Left renal pelvis (tissue), 4 donors: Measurements from ENCODE around the gene CLEC6A. TPM values are rescaled to one million over a fixed set of nuclear protein-coding genes. Genes with fewer than 3 reads are reported as not detected.
"Not testable (repeated sequence)": the region's sequence is repeated elsewhere in the genome, so short reads cannot be mapped to it uniquely, and the experiment has no call there.

ENCODE experiments used
- DNase-seq, 4 donors: peaks; one replicate each; pipeline ENCODE4 v3.0.0-alpha.2; 2013; ENCODE audit warnings: low read depth in 4 of 4, low spot score in 3 of 4
- polyA plus RNA-seq, 4 donors: library from polyadenylated mRNA; unstranded; fragments of 120-200 nt; gene quantifications; one replicate each; pipeline ENCODE4 v1.2.1, GENCODE V29; 2013; ENCODE audit not compliant: insufficient read length in 4 of 4

The CLEC6A gene
- polyA plus RNA-seq, 4 donors: 0.10 TPM; not detected in 3

DNA sequence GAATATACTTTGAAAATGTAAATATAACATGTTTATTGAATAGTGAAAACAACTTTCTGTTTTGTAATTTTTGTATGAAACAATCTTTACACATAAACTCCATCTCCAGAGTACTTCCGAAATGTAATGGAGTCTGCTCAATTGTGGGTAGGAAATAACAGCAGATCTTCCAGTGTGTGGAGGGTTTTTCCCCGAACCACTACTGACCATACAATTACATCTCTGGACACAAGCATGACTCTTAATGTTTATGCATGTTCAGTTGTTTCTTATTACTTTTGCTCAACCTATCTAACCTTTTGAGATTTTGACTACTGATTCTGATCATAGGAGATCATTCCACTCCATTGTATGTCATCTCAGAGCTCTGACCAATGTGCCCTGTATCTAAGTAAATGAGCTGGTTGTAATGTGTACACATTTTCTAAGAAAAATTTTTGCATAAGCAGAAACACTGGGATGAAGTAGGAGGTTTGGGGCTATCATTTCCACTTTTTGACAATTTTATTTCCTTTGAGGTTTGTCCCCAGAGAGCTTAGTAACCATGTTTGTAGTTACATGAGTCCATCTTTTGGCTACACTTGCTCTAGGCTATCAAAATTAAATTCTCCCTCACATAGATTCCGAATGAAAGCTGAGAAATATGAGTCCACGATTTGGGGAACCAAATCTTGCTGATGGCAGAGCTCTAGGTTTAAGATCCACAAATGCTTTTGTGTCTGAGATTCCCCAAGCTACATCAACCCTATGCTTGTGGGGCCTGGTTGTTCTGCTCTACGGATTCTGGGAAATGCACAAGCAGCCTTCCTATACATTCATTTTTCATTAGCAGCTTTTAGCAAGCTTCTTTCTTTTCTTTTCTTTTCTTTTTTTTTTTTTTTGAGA is 36.1 kb downstream of the CLEC6A start:
- DNase-seq: no peak

DNA sequence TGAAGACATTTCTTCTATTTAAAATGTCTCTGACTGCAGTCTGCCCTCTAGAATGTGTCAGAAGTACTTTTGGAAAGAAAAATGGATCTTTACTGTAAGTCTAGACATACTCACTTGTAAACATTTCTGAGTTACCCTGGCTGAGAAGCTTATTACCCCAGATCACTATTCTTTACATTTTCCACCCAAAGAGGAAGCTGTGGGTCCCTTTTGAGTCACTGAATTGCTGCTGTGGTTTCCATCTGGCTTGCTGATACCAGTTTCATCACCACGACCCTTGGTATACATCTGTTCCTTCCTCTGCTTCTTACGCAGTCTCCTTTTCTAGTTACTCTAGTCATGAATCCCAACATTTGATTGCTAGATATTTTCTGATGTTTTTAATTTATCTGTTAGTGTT is 37.3 kb downstream of the CLEC6A start:
- no peak for DNase-seq

DNA sequence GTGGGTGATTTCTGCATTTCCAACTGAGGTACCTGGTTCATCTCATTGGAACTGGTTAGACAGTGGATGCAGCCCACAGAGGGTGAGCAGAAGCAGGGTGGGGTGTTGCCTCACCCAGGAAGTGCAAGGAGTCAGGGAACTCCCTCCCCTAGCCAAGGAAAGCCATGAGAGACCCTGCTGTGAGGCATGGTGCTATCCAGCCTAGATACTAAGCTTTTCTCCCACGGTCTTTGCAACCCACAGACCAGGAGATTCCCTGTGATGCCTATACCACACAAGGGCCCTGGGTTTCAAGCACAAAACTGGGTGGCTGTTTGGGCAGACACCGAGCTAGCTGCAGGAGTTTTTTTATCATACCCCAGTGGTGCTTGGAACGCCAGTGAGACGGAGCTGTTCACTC is 39.9 kb downstream of the CLEC6A start:
- DNase-seq: not testable (repeated sequence)

DNA sequence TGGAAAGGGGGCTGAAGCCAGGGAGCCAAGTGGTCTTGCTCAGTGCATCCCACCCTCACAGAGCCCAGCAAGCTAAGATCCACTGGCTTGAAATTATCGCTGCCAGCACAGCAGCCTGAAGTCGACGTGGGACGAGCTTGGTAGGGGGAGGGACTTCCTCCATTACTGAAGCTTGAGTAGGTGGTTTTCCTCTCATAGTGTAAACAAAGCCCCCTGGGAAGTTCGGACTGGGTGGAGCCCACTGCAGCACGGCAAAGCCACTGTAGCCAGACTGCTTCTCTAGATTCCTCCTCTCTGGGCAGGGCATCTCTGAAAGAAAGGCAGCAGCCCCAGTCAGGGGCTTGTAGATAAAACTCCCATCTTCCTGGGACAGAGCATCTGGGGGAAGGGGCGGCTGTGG is 40.3 kb downstream of the CLEC6A start:
- DNase-seq: not testable (repeated sequence)

DNA sequence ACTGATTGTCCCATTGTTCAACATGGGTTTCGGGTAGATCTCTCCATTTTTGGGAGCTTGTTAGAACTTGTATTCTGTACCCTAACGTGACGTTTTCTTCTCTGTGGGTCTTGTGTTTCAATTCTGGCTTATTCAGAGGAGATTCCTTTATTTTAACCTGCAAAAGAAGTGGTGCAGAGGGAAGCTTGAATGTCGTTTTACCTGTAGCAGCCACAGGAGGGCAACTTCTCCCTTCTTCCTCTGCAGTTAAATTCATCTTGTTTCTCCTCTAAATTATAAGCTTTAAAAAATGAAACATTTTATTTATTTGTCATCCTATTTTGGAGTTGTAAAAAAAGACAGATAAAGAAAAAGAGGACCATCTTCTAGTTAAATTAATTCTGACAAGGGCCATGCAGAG is 43.9 kb downstream of the CLEC6A start:
- no peak for DNase-seq

DNA sequence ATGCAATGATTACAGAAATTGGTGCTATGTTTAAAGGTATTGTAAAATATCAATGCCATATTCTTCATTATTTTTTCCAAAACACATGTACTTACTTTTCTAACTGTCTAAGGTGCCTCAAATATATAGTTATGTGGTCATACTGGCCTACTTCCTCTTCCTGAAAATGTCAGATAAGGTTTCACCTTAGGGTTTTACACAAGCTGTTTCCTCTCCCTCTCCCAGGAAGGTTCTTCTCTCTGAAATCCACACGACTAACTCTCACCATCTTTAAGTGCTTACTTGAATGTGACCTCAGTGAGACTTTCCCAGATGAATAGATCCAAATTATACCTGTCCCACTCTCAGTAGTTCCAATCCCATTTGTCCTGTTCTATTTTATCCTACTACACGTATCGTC is 46.0 kb downstream of the CLEC6A start:
- no peak for DNase-seq

DNA sequence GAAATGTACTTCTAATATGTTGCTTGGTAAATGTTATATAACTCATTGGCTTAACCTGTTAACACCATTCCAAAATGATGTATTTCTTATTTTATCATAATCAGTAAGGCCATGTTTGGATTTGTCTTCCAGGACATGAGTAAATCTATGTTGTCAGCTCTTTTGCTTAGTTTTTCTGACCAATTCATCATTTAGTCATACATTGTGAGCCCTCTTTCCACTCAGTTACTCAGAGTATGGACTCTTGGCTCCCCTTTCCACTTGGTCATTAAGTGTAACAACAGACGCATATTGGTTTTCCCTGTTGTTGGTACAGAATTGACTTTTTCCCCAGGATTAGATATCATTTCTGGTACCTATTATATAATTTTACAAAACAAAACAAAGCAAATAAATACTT is 48.6 kb downstream of the CLEC6A start:
- DNase-seq: no peak

DNA sequence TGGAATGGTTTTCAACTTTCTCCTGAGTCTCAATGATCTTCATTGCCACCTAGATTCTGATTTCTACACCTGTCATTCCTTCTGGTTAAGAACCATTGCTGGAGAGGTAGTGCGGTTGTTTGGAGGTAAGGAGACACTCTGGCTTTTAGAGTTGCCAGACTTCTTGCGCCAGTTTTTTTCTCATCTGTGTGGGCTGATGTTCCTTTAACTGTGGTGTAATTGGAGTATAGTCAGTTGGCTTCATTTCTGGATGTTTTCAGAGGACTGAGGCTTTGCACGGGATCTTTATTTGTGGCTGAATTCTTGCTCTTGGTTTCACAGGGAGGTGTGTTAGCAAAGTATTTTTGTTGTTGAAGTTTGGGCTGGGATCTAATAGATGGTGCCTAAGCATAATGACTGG is 51.8 kb downstream of the CLEC6A start:
- no peak for DNase-seq

DNA sequence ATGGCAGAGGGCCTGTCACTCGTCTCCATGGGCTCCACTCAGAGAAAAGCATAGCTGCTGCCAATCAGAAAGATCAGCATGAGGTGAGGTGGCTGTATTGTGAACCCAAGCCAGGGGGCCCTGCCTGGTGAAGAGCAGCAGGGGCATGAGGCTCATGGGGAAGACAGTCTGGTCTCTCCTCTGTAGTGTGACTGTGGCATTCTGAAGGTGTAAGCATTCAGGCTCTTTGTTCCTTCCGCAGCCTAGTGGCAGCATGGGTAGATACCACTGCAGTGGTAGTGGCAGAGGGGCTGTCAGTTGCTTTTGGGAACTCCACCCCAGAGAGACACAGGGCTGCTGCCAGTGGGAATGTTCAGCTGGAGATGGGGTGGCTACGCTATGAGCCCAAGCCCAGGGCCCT is 52.5 kb downstream of the CLEC6A start:
- DNase-seq: no peak

DNA sequence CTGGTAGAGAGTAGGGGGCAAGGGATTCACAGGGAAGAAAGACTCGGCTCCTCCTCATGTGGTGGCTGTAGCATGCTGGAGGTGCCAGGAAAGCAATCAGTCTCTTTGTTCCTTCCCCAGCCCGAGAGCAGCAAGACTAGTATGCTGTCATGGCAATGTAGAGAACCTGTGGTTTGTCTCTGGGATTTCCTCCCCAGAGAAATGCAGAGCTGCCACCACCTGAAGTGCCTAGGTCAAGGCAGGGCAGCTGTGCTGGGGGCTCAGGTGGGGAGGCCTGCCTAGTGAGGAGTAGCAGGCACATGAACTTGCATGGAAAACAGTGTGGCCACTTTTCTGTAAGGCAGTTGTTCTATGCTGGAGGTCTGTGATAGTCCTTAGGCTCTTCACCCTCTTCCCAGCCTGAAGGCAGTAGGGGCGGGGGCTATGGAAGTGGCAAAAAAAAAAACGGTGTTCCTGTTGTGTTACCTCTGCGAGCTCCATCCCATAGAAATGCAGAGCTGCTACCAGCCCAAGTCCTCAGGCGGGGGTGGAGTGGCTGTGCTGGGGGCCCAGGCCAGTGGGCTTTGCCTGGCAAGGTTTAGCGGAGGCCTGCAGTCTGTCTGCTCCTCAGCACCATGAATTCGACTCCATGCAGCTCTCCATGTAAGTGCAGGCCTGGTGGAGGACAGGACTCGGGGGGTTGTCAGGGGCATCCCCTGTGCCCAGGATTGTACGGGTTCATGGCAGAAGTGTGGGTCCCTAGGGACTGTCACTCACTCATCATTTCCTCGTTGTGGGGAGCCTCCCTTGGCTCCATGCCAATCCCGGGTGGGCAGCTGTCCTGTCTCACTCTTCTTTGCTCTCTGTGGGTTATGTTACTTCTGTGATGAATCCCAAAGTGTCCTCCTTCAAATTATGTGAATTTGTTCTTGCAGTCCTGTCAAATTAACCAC is 53.4 kb downstream of the CLEC6A start:
- DNase-seq: no peak

DNA sequence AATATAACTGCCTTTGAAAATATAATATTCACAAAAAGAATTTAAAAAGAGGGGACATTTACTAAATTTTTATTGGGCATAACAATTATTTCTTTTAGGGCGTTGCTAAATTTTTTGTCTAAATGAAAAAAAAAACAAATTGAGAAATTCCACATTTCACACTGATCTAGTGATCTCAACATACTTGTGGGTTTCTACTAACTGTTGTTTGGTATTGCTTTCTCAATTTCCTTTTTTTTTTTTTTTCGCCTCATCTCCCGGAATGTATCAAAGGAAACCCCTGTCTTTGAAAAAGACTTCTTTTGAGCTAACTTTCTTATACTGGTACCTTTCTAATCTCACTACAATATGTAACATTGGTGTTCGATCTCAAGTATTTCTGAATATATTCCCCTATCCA is 57.5 kb downstream of the CLEC6A start, which contains the start of gene CLEC4D:
Gene CLEC4D (plus strand): TSS at position 248 of the 400 bp plus-strand sequence. CDS start 230 bp downstream, outside the sequence.
- DNase-seq: no peak

DNA sequence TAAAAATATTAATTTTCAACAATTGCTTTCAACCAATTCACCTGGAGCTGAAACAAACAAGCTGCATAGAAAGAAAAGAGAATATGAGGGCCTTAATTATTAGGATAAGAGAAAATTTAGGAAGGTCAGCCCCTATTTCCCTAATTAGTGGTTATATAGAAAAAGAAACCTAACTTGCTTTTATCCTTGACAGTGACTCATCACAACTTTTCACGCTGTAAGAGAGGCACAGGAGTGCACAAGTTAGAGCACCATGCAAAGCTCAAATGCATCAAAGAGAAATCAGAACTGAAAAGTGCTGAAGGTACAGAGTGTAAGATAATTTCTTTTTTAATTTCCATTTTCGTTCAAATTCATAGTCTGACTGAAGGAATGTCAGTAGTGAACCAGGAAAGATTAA is 62.2 kb downstream of the CLEC6A start:
- no peak for DNase-seq

DNA sequence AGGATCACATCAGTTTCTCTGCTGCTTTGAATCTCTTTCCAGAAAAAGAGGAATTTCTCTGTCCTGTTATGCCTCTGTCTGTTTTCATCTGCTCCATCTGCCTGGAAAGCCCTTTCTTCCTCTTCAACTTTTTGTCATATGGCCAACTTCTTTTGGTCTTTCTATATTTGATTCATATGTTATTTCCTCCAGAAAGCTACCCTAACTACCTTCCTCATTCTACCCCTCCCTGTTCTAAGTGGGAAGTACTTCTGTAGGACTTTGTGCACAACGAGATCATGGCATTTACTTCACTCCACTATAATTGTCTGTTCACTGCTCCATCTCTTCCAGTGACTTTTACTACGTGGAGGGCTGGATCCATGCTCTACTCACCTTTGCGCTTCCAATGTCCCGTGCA is 63.4 kb downstream of the CLEC6A start:
- DNase-seq: no peak

DNA sequence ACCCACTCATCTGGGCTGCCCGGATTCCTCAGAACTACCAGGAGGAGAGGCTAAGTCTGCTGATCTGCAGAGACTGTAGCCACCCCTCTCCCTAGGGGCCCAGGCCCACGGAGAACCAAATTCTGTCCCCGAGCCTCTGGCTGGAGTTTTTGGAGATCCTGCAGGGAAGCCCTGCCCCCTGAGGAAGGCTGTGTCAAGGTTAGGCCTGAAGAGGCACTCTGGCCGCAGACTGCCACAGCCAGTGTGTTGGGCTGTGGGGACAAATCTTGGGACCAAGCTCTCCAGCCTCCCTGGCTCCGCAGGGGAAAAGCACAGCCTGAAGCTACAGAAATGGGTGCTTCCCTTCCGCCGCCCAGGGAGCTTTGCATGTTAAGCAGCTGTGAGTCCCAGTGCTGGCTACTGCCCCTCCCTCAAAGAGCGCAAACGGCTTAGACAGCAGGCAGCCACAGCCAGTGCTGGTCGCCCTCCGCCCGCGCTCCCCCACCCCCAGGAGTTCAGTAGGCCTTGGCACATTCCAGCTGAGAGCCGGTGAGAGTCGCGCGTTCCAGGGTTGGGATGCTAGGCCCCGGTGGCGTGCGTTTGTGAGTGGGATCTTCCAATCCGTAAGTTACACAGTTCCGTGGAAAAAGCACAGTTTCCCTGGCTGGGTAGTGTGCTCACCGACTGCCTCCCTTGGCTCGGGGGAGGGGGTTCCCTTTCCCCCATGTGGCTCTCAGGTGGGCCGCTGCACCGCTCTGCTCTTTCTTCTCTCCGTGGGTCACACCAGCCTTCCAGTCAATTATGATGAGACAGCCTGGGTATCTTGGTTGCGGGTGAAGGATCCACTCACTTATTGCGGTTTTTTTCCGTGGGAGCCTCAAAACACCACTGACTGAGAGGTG is 71.7 kb downstream of the CLEC6A start:
- no peak for DNase-seq

Other genes with a start within 250 kb of the CLEC6A start
- 1 to 10 TPM; 1.5 to 3.0 (median 1.7) TPM for gene FAM90A1, start 228.3 kb upstream of the CLEC6A start, polyA plus RNA-seq
- under 1 TPM; 0.09 to 0.50 (median 0.40) TPM for gene CLEC4D, start 57.5 kb downstream of the CLEC6A start, polyA plus RNA-seq
- 1 to 10 TPM in 3 of 4 donors, under 1 TPM in 1; 0.42 to 2.0 (median 1.2) TPM for gene CLEC4E, start 84.9 kb downstream of the CLEC6A start, polyA plus RNA-seq
- under 1 TPM; 0.27 to 0.50 (median 0.35) TPM for gene AICDA, start 156.9 kb downstream of the CLEC6A start, polyA plus RNA-seq
- gene MFAP5, start 206.9 kb downstream of the CLEC6A start, polyA plus RNA-seq: 100 to 1,000 TPM in 1 of 4 donors, 10 to 100 TPM in 2, under 1 TPM in 1; 0.72 to 245 (median 15.0) TPM
- gene RIMKLB, start 242.0 kb downstream of the CLEC6A start, polyA plus RNA-seq: 100 to 1,000 TPM in 2 of 4 donors, 10 to 100 TPM in 2; 90.3 to 130 (median 107) TPM